Activated T-helper 17 cell treated with anti-CD3 and anti-CD28 coated beads, Interleukin-2, amount 50 U/mL, for 72 hours (primary cell): Measurements from ENCODE around the gene NR2F6. TPM values are rescaled to one million over a fixed set of nuclear protein-coding genes. Genes with fewer than 3 reads are reported as not detected.

ENCODE experiments used
- ATAC-seq: fragments of 150-1000 bp; cut with Tn5 transposase; replicated peaks from 2 replicates; pipeline ENCODE4 v1.10.0; 2021; ENCODE audit warnings: mild to moderate bottlenecking, moderate library complexity
- H3K27ac Mint-ChIP-seq: one replicate; pipeline ENCODE4 v1.8.0; 2022; ENCODE audit warnings: mixed read lengths
- H3K27me3 Mint-ChIP-seq: one replicate; pipeline ENCODE4 v1.8.0; 2022; ENCODE audit warnings: mixed read lengths
- H3K36me3 Mint-ChIP-seq: one replicate; pipeline ENCODE4 v1.8.0; 2022; ENCODE audit warnings: low read depth, mild to moderate bottlenecking, mixed read lengths
- H3K4me1 Mint-ChIP-seq: one replicate; pipeline ENCODE4 v1.8.0; 2022; ENCODE audit warnings: mixed read lengths
- H3K4me3 Mint-ChIP-seq: one replicate; pipeline ENCODE4 v1.8.0; 2022; ENCODE audit warnings: mild to moderate bottlenecking, mixed read lengths
- H3K9me3 Mint-ChIP-seq: one replicate; pipeline ENCODE4 v1.8.0; 2022; ENCODE audit warnings: mixed read lengths
- total RNA-seq, 2 donors: library from RNA; stranded (reverse); gene quantifications; one replicate each; pipeline ENCODE4 v1.2.3, GENCODE V29; 2022

Gene NR2F6
- 1 to 10 TPM; 6.8 to 9.2 TPM for total RNA-seq

DNA sequence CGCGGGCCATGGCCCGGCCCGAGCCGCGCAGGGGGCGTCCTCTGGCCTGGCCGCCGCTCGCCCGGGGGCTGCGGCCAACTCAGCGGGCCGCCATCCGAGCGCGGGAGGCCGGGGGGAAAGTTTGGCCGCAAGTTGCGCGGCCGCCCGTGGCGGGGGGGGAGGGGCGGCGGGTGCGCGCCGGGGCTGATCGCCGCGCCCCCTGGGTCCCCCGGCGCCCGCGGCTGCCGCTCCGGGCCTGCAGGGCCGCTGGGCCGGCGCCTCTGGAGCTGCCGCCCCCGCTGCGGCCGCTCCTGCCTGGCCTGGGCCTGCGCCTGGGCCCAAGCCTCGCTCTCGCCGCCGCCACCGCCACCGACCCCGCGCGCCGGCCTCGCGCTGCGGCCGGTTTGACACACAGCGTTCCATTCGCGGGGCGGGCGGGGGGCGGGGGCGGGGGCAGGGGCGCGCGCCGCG is at the start of gene NR2F6:
Gene NR2F6 (minus strand): TSS at position 385 of the 450 bp plus-strand sequence. CDS start 699 bp downstream, outside the sequence.
- Mint-ChIP-seq H3K27ac (no peak within 1 kb of the TSS), H3K9me3 (no peaks in the 10 kb centered on the region), H3K4me1 (no peaks in the 10 kb centered on the region), H3K27me3 (no peaks in the 10 kb centered on the region), H3K4me3 (peak within 1 kb of the TSS; percentile 73), H3K36me3 (no peaks in the 10 kb centered on the region)
- ATAC-seq, result no peak

DNA sequence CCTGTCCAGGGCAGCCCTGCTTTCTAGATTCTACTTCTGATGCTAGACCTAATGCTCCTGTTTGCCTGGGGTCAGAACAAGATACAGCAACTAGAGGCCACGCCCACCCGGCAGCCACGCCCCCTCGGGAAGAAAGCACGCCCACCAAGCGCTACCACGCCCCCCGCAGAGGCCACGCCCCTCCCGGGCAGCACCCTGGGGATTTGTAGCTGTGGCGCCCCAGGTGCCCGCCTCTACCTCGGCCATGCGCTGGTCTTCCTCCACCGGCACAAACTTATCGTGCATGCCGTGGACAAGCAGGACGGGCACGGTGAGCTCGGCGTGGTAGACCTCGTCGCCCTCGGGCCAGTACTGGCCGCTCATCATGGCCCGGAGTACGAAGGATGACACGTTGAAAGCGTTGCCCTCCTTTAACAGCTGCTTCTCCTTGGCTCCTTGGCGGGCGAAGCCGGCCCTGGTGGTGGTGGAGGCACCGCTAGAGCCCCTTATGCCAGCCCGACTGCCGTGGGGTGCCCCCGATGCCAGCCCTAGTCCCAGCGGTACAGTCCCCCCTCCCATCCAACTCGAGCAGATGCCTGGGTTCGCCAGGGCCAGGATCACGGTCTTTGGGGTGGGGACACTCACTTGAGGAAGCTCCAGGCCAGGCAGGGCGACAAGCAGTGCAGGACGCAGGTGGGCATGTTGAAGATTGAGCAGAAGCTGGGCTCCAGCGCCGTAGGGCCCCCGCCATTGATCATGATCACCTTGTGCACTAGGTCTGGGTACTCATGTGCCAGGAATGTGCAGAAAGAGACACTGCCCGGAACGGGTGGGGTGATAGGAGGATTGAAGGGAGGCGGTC is 48.6 kb upstream of the NR2F6 start:
- no peaks in the 10 kb centered on the region for H3K27me3 Mint-ChIP-seq

GRCh38 chr19:17293605-17294004 is 47.9 kb upstream of the NR2F6 start:
- Mint-ChIP-seq H3K4me3 (no peak overlapping the region), H3K27me3 (no peaks in the 10 kb centered on the region), H3K9me3 (no peaks in the 10 kb centered on the region), H3K4me1 (no peaks in the 10 kb centered on the region), H3K27ac (no peak overlapping the region), H3K36me3 (peaks cover 5% of the 10 kb centered on the region)
- no peak for ATAC-seq

More for the DNA sequence above, 48.6 kb upstream of the NR2F6 start:
- H3K27ac Mint-ChIP-seq, result no peak overlapping the region
- peaks cover 5% of the 10 kb centered on the region for H3K36me3 Mint-ChIP-seq
- H3K4me3 Mint-ChIP-seq, result no peak overlapping the region
- H3K9me3 Mint-ChIP-seq, result no peaks in the 10 kb centered on the region
- H3K4me1 Mint-ChIP-seq, result no peaks in the 10 kb centered on the region
- ATAC-seq, result no peak

DNA sequence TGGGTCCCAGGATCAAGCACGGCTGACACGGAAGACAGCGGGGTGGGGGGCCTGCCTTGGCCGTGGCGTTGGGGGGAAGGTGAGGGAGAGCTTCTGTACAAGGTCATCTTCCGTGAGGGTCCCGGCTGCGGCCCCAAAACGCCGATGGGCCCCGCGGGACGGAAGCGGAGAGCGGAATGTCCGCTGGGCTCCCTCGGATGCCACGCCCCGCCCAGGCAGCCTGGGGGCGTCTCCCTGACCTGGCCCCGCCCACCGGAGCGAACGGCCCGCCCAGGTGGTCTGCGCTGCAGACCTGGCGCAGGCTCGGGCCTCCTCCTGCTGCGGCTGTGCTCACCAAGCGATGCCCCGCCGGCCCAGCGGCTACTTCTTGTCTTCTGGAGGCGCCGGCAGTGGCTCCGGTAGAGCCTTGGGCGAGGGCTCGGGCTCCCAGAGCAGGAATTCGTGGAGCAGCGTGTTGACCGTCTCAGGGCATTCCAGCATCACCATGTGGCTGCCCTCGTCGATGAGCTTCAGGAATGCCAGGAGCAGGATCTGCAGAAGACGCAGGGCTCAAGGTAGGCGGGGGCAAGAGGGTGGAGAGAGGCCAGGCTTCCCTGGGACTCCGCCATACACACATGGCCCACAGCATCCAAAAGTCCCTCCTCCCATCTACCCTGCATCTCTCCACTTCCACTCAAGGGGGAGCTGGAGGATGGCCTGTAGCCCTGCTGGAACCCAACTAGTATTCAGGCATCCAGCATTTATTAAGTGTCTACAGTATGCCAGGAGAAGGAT is 46.8 kb upstream of the NR2F6 start:
- Mint-ChIP-seq H3K9me3 (no peaks in the 10 kb centered on the region), H3K36me3 (peaks cover 5% of the 10 kb centered on the region), H3K4me3 (peak overlapping the region; percentile 84), H3K27ac (peak overlapping the region; percentile 67), H3K27me3 (no peaks in the 10 kb centered on the region), H3K4me1 (no peaks in the 10 kb centered on the region)
- ATAC-seq, result peak; percentile 96

DNA sequence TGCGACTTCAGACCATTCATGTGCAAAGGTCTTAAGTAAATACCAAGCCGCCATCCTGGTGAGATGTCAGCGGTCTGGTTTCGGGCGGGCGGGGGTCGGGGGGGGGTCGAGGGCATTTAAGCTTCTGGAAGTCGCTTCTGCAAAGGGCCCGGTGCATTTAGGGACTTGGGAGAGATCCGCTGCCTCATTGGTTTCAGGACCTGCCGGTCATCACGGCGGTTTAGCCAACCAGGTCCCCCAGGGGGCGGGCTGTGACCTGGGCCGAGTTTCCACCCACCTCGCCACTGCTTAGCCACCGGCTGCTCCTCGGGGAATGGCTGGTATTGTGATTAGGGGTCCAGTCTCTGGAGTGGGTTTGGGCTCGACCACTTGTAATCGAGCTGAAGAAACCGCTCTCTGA is 43.8 kb upstream of the NR2F6 start:
- Mint-ChIP-seq H3K27ac (no peak overlapping the region), H3K4me3 (no peak overlapping the region), H3K9me3 (no peaks in the 10 kb centered on the region), H3K27me3 (no peaks in the 10 kb centered on the region), H3K4me1 (no peaks in the 10 kb centered on the region), H3K36me3 (no peaks in the 10 kb centered on the region)
- no peak for ATAC-seq

- H3K4me3 Mint-ChIP-seq, result no peak overlapping the region
- no peaks in the 10 kb centered on the region for H3K27me3 Mint-ChIP-seq
- H3K36me3 Mint-ChIP-seq, result no peaks in the 10 kb centered on the region
- H3K27ac Mint-ChIP-seq, result no peak overlapping the region
- no peak for ATAC-seq
- no peaks in the 10 kb centered on the region for H3K9me3 Mint-ChIP-seq
- no peaks in the 10 kb centered on the region for H3K4me1 Mint-ChIP-seq
These were observed 41.0 kb upstream of the NR2F6 start for GRCh38 chr19:17286752-17287151.

GRCh38 chr19:17286263-17286662 is 40.5 kb upstream of the NR2F6 start:
- H3K27ac Mint-ChIP-seq, result no peak overlapping the region
- no peaks in the 10 kb centered on the region for H3K9me3 Mint-ChIP-seq
- no peak for ATAC-seq
- no peak overlapping the region for H3K4me3 Mint-ChIP-seq
- no peaks in the 10 kb centered on the region for H3K27me3 Mint-ChIP-seq
- H3K36me3 Mint-ChIP-seq, result no peaks in the 10 kb centered on the region
- no peaks in the 10 kb centered on the region for H3K4me1 Mint-ChIP-seq

GRCh38 chr19:17285415-17286135 is 39.9 kb upstream of the NR2F6 start:
- no peaks in the 10 kb centered on the region for H3K4me1 Mint-ChIP-seq
- no peak overlapping the region for H3K27ac Mint-ChIP-seq
- no peak overlapping the region for H3K4me3 Mint-ChIP-seq
- no peaks in the 10 kb centered on the region for H3K9me3 Mint-ChIP-seq
- no peaks in the 10 kb centered on the region for H3K27me3 Mint-ChIP-seq
- ATAC-seq, result no peak
- H3K36me3 Mint-ChIP-seq, result no peaks in the 10 kb centered on the region

DNA sequence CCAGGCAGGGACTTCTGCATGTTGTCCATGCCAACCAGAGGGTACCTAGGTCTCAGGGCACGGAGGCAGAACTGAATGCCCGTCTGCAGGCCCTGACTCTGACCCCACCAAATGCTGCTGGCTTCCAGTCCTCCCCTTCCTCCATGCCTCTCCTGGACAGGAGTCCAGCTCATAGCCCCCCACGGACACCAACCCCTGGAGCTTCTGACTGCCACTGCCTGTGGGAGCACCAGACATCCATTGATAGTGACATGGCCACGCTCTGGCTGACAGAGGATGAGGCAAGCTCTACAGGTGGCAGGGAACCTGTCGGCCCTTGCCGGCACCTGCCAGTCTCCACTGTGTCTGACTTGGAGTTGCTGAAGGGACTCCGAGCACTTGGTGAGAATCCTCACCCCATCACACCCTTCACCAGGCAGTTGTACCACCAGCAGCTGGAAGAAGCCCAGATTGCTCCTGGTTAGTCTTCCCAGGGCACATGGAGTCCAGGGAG is 37.8 kb upstream of the NR2F6 start:
- no peaks in the 10 kb centered on the region for H3K27me3 Mint-ChIP-seq
- no peak for ATAC-seq
- peaks cover 9% of the 10 kb centered on the region for H3K36me3 Mint-ChIP-seq
- H3K4me3 Mint-ChIP-seq, result peak overlapping the region; percentile 84
- H3K4me1 Mint-ChIP-seq, result no peaks in the 10 kb centered on the region
- no peak overlapping the region for H3K27ac Mint-ChIP-seq
- no peaks in the 10 kb centered on the region for H3K9me3 Mint-ChIP-seq

DNA sequence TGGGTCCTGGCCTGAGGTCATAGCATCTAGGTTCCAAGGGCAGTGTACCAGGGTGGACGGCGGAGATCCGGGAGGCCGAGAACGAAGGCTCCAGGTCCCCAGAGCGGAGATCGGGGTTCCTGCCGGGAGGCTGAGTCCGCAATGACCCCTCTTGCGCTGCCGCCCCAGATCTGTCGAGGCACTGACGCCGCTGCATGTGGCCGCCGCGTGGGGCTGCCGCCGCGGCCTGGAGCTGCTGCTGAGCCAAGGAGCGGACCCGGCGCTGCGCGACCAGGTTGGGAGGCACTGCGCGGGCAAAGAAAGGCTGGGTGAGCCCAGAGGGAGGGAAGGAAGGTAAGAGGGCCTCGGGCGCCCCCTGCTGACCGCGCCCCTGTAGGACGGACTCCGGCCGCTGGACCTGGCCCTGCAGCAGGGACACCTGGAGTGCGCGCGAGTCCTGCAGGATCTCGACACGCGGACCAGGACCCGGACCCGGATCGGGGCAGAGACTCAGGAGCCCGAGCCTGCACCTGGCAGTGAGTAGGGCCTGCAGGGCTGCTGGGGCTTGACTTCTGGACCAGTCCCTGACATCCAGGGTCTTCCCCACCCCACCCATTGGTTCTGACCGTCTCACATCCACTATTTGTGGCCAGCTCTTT is 36.9 kb upstream of the NR2F6 start:
- Mint-ChIP-seq H3K27me3 (no peaks in the 10 kb centered on the region), H3K9me3 (no peaks in the 10 kb centered on the region), H3K4me3 (peak overlapping the region; percentile 84), H3K4me1 (no peaks in the 10 kb centered on the region), H3K27ac (no peak overlapping the region), H3K36me3 (peaks cover 11% of the 10 kb centered on the region)
- ATAC-seq, result peak; percentile 94

- no peaks in the 10 kb centered on the region for H3K9me3 Mint-ChIP-seq
- H3K27ac Mint-ChIP-seq, result no peak within 1 kb of the TSS
- H3K36me3 Mint-ChIP-seq, result peaks cover 20% of the 10 kb centered on the region
- no peaks in the 10 kb centered on the region for H3K4me1 Mint-ChIP-seq
- ATAC-seq, result peak; percentile 35
- H3K27me3 Mint-ChIP-seq, result no peaks in the 10 kb centered on the region
- H3K4me3 Mint-ChIP-seq, result peak within 1 kb of the TSS; percentile 84
These were observed 35.9 kb upstream of the NR2F6 start, which contains the start of gene ANKLE1 for GRCh38 chr19:17281391-17282304. TSS of gene ANKLE1 (plus strand) at chr19:17281901. CDS start at chr19:17281921, 20 bp downstream.

DNA sequence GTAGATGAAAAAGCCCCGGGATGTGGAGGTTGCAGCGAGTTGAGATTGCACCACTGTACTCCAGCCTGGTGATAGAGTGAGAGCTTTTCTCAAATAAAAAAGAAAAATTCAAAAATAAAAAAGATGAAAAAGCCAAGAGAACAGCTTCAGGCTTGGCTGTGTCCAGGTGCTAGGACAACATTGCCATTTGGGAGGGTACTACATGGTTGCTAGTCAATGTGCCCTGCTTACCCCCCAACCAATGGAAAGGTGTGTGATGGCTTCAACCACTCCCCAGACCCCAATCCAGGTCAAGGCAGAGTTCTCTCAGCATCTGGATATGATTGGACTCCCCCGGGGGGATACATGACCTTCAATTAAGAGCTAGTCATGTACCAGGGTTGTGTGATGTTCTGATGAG is 33.7 kb upstream of the NR2F6 start:
- H3K36me3 Mint-ChIP-seq, result peaks cover 43% of the 10 kb centered on the region
- H3K27me3 Mint-ChIP-seq, result no peaks in the 10 kb centered on the region
- H3K4me1 Mint-ChIP-seq, result no peaks in the 10 kb centered on the region
- no peak for ATAC-seq
- no peaks in the 10 kb centered on the region for H3K9me3 Mint-ChIP-seq
- H3K4me3 Mint-ChIP-seq, result no peak overlapping the region
- H3K27ac Mint-ChIP-seq, result no peak overlapping the region
